ENCODE results near the gene HECTD4. TPM values are rescaled to one million over a fixed set of nuclear protein-coding genes. Genes with fewer than 3 reads are reported as not detected.

The HECTD4 gene
- total and polyA plus RNA-seq, 10 donors: 5.4 to 70.8 (median 50.1) TPM

DNA sequence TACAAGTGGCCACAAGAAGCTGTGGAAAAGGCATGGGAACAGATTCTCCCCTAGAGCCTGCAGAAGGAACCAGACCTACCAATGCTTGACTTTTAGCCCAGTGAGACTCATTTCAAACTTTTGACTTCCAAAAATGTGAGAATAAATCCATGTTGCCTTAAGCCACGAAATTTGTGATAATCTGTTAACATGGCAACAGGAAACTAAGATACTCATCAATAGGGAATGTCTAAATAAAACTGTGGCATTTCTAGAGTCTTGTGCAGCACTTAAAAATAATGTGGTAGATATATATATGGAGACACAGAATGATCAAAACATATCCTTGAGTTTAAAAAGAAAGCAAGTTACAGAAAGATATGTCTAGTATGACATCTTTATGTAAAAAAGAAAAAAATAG lies 12.0 kb downstream of the HECTD4 start:
- intact Hi-C loops (cut with DNase I; ENCODE audit: low total_unique reads): no loop called here
- WGBS, 5 donors: 58 to 88% (median 72%) methylated on average over 1 of the region's 1 CpG
- Histone ChIP-seq H3K9me3 (no peaks in the 10 kb centered on the region), H3K27ac (no peak overlapping the region), H3K4me1 (peaks cover 0 to 23% (median 0%) of the 10 kb centered on the region in 6 donors), H3K27me3 (replicated peaks in 1 of 7) (no peaks in the 10 kb centered on the region), H3K4me3 (no peak overlapping the region), H3K36me3 (no peaks in the 10 kb centered on the region)
- DNase-seq: no peak
- no peak for TF ChIP-seq POLR2AphosphoS5 (IDR thresholded peaks at IDR 0.05)
- TF ChIP-seq POLR2A (IDR thresholded peaks at IDR 0.05): no peak
- TF ChIP-seq, protein P1, sequence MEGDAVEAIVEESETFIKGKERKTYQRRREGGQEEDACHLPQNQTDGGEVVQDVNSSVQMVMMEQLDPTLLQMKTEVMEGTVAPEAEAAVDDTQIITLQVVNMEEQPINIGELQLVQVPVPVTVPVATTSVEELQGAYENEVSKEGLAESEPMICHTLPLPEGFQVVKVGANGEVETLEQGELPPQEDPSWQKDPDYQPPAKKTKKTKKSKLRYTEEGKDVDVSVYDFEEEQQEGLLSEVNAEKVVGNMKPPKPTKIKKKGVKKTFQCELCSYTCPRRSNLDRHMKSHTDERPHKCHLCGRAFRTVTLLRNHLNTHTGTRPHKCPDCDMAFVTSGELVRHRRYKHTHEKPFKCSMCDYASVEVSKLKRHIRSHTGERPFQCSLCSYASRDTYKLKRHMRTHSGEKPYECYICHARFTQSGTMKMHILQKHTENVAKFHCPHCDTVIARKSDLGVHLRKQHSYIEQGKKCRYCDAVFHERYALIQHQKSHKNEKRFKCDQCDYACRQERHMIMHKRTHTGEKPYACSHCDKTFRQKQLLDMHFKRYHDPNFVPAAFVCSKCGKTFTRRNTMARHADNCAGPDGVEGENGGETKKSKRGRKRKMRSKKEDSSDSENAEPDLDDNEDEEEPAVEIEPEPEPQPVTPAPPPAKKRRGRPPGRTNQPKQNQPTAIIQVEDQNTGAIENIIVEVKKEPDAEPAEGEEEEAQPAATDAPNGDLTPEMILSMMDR (IDR thresholded peaks at IDR 0.05 in 8 of 11, conservative IDR thresholded peaks at IDR 0.05 in 3 of 11): no peak

DNA sequence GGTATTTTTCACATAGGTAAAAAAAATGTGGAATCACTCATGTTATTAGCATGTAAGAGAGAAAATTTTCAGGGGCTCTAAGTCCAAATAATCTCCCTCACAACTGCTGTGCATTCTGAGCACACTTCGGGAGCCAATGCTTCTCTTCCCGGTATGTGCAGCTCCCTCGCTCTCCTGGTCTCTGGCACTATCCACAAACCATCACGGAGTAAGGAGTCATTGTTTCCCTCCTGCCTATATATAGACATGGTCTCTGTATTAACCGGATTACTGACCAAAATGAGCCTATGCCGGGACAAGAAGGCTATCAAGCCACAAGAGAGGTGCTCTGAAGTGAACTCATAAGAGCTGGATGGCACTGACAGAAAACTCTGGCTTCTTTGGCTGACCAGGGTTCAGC lies 13.4 kb downstream of the HECTD4 start:
- no peak for TF ChIP-seq POLR2A (IDR thresholded peaks at IDR 0.05)
- no peak for TF ChIP-seq POLR2AphosphoS5 (IDR thresholded peaks at IDR 0.05)
- TF ChIP-seq, protein P1 (IDR thresholded peaks at IDR 0.05 in 8 of 11, conservative IDR thresholded peaks at IDR 0.05 in 3 of 11): no peak
- DNase-seq: no peak
- Histone ChIP-seq H3K27me3 (replicated peaks in 1 of 7) (no peaks in the 10 kb centered on the region), H3K36me3 (no peaks in the 10 kb centered on the region), H3K4me3 (no peak overlapping the region), H3K9me3 (no peaks in the 10 kb centered on the region), H3K4me1 (peaks cover 0 to 35% (median 0%) of the 10 kb centered on the region in 6 donors), H3K27ac (no peak overlapping the region)
- intact Hi-C loops (cut with DNase I; ENCODE audit: low total_unique reads): no loop called here
- 83 to 97% (median 88%) methylated on average over 6 of the region's 6 CpGs for WGBS, 5 donors

DNA sequence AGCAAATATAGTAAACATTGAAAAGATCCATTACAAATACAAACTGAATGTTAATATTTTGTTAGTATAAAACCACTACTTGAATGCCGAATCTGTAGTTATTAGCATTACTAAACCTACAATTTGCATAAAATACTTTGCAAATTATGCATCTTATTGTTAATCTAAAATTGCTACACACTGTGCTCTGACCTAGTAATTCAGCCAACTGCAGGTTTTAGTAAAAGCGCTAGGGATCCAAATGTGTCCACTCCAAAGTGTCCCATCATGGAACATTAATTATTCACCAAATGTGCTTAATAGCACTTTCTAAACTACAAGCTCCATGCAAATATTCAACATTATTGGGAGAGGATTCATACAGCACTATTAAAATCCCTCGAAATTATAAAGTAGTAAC lies 14.3 kb downstream of the HECTD4 start:
- TF ChIP-seq POLR2A (IDR thresholded peaks at IDR 0.05) (no peak), POLR2AphosphoS5 (IDR thresholded peaks at IDR 0.05) (no peak)
- intact Hi-C loops (cut with DNase I; ENCODE audit: low total_unique reads): no loop called here
- peaks cover 0 to 35% (median 0%) of the 10 kb centered on the region in 6 donors for H3K4me1 ChIP-seq
- DNase-seq: no peak
- no peak overlapping the region for H3K27ac ChIP-seq
- no peaks in the 10 kb centered on the region for H3K36me3 ChIP-seq
- H3K9me3 ChIP-seq: no peaks in the 10 kb centered on the region
- 92 to 96% (median 94%) methylated on average over 3 of the region's 3 CpGs for WGBS, 5 donors
- no peak overlapping the region for H3K4me3 ChIP-seq
- H3K27me3 ChIP-seq (replicated peaks in 1 of 7): no peaks in the 10 kb centered on the region

DNA sequence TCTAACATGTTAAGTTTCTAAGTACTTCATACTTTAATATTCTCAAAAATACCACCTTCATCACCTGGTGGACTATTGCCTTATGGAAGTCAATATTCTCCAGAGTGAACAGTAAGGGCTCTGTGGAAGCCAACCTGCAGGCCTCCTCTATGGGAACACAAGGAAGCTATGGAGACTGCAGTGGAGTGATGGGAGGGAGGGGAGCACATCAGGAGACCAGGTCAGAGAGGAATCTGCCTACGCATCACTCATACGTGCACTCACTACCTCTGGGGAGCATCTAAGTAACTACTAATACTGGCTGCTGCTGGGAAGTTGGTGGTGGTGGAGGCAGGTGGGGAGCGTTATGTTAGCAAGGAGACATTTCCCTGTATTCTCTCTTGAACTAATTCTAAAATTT lies 19.9 kb downstream of the HECTD4 start:
- intact Hi-C loops (cut with DNase I; ENCODE audit: low total_unique reads): no loop called here
- Histone ChIP-seq H3K27me3 (replicated peaks in 1 of 7) (no peaks in the 10 kb centered on the region), H3K4me1 (peaks cover 0 to 28% (median 0%) of the 10 kb centered on the region in 6 donors), H3K27ac (no peak overlapping the region), H3K4me3 (no peak overlapping the region), H3K9me3 (no peaks in the 10 kb centered on the region), H3K36me3 (no peaks in the 10 kb centered on the region)
- 94 to 99% (median 95%) methylated on average over 3 of the region's 3 CpGs for WGBS, 5 donors
- DNase-seq: no peak
- TF ChIP-seq, protein P1 (IDR thresholded peaks at IDR 0.05 in 8 of 11, conservative IDR thresholded peaks at IDR 0.05 in 3 of 11): no peak
- no peak for TF ChIP-seq POLR2A (IDR thresholded peaks at IDR 0.05)
- TF ChIP-seq POLR2AphosphoS5 (IDR thresholded peaks at IDR 0.05): no peak

DNA sequence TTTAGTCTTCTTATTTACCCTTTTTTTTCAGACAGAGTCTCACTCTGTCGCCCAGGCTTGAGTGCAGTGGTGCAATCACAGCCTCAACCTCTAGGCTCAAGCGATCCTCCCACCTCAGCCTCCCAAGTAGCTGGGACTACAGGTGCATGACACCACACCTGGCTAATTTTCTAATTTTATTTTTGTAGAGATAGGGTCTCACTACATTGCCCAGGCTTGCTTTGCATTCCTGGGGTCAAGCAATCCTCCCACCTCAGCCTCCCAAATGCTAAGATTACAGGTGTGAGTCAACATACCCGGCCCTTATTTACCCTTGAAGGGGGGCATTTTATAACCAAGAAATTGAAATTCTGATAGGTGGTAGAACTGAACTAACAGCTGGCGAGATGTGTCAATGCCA lies 21.0 kb downstream of the HECTD4 start:
- no peaks in the 10 kb centered on the region for H3K27me3 ChIP-seq (replicated peaks in 1 of 7)
- no peak overlapping the region for H3K27ac ChIP-seq
- intact Hi-C loops (cut with DNase I; ENCODE audit: low total_unique reads): no loop called here
- TF ChIP-seq POLR2AphosphoS5 (IDR thresholded peaks at IDR 0.05): no peak
- TF ChIP-seq POLR2A (IDR thresholded peaks at IDR 0.05): no peak
- TF ChIP-seq, protein P1 (IDR thresholded peaks at IDR 0.05 in 8 of 11, conservative IDR thresholded peaks at IDR 0.05 in 3 of 11): no peak
- H3K36me3 ChIP-seq: no peaks in the 10 kb centered on the region
- H3K9me3 ChIP-seq: no peaks in the 10 kb centered on the region
- H3K4me3 ChIP-seq: no peak overlapping the region
- DNase-seq: no peak
- 87 to 98% (median 92%) methylated on average over 4 of the region's 4 CpGs for WGBS, 5 donors
- peaks cover 0 to 32% (median 0%) of the 10 kb centered on the region in 6 donors for H3K4me1 ChIP-seq
